SH-SY5Y (cell line): ENCODE results near the gene CSPG4.
A peak's percentile ranks its signal among the peaks of the same experiment; 100 is the strongest.

Source experiments
- GATA2 ChIP-seq: IDR thresholded peaks from 2 replicates; pipeline ENCODE4 v1.6.1; 2011; ENCODE audit warnings: mild to moderate bottlenecking, low read depth, low read length
- GATA3 ChIP-seq: IDR thresholded peaks from 2 replicates; pipeline ENCODE4 v1.6.1; 2011; ENCODE audit warnings: low read depth, mild to moderate bottlenecking, low read length, moderate library complexity

Gene CSPG4

DNA sequence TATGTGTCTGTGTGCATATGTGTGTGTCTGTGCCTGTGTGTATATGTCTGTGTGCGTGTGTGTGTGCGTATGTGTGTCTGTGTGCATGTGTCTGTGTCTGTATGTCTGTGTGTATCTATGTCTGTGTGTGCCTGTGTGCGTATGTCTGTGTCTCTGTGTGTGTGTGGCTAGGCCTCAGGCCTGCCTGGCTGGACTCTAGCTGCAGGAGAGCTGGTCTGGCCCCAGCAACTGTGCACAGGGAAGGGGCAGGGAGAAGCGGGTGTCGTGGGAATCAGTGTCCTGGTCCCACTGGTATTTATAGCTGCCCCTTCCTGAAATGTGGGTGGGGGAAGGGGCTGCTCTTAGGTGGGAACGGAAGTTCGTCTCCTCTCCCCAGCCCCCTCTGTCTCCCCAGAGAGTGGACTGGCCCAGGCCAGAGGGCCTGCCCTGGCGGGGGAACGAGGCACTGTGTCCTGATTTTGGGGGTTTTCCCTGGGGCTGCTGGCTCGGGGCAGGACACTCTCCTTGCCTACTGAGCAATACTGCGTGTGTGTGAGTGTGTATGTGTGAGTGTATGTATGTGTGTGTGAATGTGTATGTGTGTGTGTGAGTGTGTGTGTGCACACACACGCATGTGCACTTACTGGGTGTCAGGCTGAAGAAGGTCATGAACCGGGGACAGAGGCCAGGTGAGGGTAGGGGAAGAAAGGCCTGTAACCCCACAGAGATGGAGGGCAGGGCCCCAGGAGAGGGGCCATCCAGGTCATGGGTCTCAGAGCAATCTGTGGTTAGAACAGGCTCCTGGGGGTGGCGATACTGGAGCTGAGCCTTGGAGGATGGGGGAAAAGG lies 6.6 kb downstream of the CSPG4 start:
- no peak for TF ChIP-seq GATA3
- no peak for TF ChIP-seq GATA2

DNA sequence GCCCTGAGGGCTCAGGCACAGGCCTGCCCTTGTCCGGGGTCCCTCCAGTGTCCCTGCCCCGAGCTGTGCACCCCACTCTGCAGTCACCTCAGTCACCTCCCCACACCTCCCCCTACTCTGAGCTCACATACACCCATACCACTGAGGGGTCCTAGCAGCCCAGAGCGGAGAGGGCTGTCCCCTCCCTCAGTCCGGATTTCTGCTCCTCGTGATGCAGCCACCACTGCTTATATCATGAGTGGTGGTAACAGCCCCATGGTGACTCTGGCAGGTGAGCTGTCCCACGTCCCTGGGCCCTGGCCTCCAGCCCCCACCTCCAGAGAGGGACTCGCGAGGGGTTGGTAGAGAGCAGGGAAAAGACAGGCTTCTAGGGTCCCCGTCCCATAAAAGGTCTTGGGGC lies 8.0 kb downstream of the CSPG4 start:
- TF ChIP-seq GATA2 = no peak
- no peak for TF ChIP-seq GATA3

DNA sequence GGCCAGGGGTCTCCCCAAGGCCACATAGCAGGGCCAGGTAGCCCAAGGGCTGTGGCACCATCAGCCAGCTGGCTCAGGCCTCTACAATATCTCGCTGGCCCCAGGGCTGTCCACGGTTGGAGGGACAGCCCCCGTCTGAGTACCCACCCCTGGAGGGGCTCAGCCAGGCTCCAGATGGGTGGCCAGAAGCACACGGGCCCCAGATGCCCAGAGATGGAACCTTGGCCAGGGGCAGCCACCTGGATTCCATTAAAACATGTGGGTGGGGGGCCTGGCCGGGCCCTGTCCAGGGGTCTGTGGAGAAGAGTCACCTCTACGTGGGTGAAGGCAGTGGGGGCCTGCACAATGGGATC lies 8.4 kb downstream of the CSPG4 start:
- TF ChIP-seq GATA2 (no peak), GATA3 (no peak)

DNA sequence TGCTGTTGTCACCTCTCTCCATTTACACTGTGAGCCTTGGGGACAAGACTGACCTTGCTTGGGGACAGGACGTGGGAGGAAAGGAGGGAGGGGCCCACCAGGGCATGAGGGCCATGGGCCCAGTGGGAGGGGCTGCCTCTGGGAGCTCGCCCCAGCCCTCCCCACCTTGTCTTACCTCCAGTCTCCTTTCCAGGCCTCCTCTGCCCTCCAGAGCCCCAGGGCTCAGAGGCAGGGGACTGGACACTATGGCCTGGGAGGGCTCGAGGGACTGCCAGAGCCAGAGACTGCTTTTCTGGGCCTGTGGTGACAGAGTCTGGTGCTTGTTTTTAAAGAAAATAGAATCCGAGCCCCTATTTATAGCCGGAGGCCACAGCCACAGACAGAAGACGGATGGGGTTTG lies 10.2 kb downstream of the CSPG4 start:
- TF ChIP-seq GATA2 = no peak

DNA sequence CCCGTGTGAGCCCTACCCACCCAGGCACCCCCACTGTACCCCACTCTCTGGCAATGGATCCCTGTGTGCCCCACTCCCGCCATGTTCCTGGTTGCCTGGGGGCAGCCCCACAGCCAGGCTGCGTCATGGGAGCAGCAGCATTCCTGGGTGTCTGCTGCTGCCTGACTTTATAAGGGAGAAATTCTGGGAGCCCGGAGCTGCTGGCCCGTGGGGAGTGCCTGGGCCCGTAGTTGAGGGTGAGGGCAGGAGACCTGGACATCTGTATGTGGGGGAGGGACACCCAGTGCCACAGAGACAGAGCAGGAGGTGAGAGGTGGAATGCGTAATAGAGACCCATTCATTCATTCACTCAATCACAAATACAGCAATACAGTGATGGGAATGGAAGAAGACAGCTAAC lies 15.1 kb downstream of the CSPG4 start:
- TF ChIP-seq GATA2 (no peak), GATA3 (no peak)

DNA sequence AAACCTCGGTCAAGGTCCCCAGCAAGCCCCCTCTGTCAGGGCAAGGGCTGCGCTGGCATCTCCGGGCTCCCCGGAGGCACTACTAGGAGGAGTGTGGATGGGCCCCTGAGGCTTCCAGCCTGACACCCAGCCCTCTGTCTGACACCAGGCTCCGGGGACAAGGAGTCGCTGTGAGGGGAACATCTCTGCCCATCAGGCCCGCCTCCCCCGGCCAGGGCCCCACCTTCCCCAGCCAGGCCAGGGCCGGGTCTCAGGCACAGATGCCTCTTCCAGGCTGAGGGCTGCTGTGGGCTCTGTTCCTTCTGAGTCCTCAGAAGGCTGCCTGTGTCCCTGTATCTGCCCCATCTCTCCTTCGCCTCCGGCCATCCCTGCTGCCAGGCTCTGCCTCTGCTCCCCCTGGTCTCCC lies 15.8 kb downstream of the CSPG4 start:
- TF ChIP-seq GATA3 (no peak), GATA2 (0 out of 2 replicates have a peak, but pooled peaks have one; percentile 37)

DNA sequence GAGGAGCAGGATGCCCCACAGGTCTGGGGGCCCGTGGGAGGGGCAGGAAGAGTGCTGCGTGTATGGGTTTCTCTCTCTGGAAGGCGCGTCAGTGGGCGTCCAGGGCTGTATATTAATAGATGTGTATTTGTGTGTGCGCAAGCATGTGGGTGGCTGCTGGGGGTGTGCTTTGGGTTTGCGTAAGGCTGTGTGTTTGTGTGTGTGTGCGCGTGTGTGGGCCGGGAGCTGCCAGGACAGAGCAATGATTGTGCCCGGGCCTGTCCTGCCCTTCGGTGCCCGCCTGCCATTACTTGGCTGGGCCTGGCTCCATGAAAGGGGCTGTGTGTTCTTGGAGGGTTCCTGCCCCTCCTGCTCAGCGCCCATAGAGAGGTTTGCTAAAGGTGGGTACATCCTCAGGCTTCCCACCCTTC lies 16.3 kb downstream of the CSPG4 start:
- no peak for TF ChIP-seq GATA2
- TF ChIP-seq GATA3 = no peak

DNA sequence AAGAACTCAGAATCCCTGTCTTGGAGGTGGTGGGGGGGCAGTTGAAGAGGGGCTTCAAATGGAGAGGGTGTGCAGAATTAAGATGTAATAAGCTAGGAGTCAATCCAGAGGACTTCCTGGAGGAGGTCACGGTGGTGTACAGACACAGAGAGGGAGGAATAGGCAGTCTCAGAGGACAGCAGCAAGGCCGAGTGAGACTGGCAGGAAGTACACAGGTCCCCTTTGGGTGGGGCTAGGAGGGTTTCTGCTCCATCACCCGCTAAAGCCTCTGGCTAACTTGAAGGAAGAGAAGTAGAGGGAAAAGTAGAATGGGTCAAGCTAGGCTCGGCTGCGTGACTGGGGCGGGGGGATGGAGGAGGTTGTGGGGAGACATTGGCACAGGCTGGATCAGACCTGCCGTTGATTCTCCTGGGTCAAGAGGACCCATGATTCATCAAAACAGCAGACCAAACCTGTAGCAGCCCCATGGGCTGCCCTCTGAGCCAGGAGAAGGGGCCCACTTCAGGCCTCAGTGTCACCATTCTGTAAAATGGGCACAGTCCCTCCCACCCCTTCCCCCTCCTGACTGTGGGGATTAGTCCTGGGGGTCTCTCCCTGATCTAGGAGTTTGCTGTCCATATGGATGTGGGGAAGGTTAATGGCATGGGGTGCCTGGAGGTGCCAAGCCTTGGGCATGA lies 16.9 kb downstream of the CSPG4 start:
- TF ChIP-seq GATA3 = no peak
- no peak for TF ChIP-seq GATA2

DNA sequence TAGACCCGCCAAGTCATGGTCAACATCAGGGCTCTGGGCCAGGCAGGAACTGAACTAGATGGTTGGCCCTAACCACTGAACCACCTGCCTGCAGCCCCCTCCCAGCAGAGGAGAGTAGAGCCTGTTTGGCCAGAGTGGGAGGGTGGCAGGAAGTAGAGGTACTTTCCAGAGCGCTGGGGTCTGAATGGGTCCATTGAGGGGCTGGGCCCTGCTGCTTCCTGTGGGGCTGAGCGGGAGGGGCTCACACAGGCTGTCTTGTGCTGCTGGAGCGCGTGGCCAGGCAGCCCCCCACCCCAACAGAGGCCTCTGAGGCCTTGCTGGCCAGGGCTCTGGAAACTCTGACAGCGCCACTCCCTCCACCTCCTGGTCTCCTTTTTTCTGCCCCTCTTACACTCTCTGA lies 17.4 kb downstream of the CSPG4 start:
- TF ChIP-seq GATA2 = no peak
- no peak for TF ChIP-seq GATA3

DNA sequence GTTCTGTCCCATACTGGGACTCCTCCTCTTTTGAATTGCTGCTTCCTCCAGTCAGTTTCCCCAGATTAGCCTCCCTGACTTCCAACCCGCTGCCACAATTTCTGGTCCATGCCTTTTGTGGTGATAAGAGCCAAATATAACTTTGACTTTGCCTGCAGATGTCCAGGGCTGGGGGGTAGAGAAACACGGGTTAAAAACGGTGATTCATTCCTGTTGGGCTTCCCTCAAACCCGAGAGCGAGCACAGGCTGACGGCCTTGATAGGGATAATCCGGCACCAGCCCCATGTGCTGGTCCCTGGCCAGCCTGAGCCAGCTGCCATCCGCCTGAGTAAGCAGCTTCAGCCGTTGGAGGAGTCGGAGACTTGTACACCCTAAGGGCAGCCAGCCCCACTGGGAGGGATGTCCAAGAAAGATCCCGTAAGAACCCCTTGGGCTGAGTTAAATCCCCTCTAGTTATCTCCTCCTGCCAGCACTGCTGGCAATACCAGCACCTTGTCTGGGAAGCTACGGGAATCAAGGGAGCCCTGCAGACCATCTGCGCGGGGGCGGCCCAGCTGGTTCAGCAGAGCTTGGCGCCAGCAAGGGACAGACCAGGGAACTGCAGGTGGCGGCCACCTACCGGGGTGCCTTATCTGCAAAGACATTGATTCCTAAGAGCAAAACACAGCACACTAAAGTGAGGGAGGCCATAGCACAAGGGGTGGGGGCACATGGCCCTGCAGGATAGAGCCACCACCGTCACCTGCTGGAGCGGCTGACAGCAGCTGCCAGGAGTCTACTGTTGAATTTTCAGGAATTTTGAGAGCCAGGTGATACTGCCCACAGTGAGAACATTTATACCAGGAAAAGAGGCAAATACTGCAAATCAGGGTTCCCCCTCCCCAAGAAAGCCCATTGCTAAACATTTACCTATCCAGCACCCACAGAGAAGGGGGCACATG lies 18.1 kb downstream of the CSPG4 start:
- no peak for TF ChIP-seq GATA3
- TF ChIP-seq GATA2 = 0 out of 2 replicates have a peak, but pooled peaks have one; percentile 10

DNA sequence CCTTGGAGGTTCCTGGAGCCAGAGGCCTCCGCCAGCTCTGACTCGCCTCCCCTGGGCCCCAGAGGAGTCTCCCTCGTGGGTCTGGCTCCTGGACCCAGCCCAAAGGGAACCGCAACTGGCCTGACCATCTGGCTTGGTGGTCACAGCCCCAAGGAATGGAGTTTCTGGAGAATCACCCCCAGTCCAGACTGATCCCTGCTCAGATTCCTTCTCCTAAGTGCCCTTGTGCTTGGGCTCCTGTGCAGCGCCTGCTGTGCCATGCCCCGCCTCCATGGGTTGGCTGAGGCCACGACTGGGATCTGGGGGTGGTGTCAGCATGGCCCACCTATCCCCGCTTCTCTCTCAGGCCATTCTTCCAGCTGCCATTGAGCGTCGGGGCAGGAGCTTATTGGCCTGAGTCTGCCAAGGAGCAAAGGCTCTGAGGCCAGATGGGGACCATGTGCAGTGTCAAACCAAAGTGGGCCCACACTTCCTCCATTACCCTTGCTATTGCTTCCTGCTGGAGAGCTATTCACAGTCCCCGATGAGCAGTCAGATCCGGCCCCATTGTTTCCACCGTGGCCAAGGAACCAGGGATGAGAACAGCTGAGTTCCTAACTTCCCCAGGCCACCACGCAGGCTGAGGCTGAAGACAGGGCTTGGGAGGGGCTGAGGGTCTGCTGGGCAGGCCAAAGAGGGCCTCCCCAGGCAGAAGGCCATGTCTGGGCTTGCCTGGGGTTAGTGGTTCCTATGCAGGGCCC lies 19.0 kb downstream of the CSPG4 start:
- TF ChIP-seq GATA2 (no peak), GATA3 (no peak)

DNA sequence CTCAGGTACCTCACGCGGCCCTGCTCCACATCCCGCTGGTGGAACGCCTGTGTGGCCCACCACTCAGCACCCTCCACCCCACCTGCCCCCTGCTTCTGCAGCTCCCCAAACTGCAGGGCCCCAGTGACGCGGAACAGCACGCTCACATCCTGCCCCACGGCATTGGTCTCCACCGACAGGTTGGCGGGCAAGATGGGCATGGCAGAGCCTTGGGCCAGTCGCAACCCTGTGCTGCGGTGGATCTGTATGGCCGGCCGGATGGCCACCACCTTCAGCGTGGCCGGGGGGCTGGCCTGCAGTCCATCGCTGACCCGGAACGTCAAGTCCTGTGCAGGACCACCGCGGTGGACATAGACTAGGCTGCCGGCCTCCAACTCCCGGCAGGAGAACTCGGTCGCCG lies 23.8 kb downstream of the CSPG4 start:
- TF ChIP-seq GATA2 = no peak
- TF ChIP-seq GATA3 = no peak

DNA sequence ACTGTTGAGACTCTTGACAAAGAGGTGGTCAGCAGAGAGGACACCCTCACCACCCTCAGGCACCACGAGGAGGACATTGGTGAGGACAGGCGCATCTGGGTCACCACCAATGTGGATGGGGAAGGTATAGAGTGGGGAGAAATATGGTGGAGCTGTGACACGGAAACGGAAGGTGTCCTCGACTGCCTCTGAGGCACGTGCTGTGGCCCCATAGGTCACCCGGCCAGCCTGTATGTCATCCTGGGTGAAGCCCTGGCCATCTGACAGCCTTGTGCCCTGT lies 24.4 kb downstream of the CSPG4 start:
- TF ChIP-seq GATA3 = no peak
- TF ChIP-seq GATA2 = no peak

DNA sequence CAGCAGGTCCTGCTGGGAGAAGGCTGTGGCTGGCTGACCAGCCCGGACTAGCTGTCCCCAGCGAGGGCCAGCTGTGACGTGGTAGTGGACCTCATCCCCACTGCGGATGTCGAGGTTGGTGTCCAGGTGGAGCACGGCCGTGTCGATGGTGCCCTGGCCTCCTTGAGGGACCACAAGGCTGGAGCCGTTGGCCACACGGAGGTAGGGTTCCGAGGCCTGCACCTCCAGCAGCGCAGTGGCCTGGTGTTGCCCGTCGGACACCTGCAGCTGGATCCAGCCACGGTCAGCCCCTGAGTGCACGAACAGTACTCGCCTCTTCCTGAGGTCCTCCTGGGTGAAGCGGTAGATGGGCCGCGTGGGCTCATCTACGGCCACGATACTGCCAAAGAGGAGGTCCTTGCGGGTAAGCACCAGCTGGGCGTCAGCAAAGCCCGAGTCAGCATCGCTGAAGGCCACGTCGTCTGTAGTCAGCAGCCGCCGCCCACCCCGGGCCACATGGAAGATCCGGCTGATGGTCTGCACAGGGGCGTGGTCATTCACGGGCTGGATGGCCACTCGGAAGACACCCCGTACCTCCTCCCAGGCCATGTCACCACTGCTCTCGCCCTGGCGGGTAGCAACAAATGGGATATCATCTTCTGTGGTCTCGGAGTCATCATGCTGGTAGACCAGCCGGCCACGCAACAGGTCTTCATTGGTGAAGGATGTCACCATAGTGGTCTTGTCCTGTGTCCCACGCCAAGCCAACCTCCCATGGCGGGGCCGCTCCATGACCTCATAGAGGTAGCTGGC lies 25.0 kb downstream of the CSPG4 start:
- TF ChIP-seq GATA3 = no peak
- TF ChIP-seq GATA2 = no peak
